UCSD-AML1 (cell line): ENCODE results near the gene CLIP2.
"Not testable (repeated sequence)": the region's sequence is repeated elsewhere in the genome, so short reads cannot be mapped to it uniquely, and the experiment has no call there.

Experiments used
- DNase-seq: peaks from one replicate; lab custom pipeline; 2025; ENCODE audit not compliant: unreplicated experiment; lab: John Stamatoyannopoulos, UW

CLIP2 gene

DNA sequence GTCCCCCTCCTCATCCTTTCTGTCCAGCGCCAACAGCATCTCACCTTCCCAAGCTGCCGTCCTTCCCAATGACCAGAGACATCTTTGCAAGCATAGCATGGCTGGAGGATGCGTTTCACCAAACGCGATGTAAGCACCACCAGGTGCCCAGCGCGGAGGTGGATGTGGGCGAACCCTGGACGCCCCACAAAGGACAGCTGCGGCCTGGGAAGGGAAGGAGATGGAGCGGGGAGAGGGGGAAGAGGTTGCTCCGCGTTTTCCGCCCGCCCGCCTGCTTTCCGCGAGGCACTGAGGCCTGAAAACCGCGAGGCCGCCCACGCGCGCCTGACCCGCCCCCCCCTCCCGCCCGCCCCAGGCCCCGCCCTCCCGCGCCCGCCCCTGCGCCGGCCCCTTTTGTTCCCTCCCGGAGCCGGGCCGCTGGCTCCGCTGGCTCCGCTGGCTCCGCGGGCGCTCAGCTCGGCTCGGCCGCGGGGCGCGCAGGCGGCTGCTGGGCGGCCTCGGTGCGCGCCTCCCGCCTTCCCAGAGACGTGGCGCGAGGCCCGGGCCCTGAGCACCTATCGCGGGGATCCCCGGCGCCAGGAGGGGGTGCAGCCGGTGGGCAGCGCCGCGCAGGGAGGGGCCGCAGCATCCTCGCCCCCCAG is at the start of gene CLIP2:
Gene CLIP2 (plus strand): TSS at position 390 of the 641 bp plus-strand sequence. CDS start 28,140 bp downstream, outside the sequence.
- DNase-seq = peak; percentile 67

DNA sequence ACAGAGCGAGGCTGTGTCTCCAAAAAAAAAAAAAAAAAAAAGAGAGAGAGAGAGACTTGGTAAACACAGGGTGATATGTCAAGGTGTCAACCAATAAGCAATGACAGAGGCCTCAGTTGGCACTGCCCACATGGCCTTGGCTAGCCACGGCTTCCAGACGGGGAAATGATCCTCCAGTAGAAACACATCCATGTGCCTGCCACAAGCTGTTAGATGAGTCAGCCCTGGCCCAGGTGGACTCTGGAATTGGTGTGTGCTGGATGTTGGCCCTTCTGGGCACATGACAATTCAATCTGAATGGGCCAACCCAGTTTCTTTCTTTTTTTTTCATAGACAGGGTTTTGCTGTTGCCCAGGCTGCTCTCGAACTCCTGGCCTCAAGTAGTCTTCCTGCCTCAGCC is 48.7 kb upstream of the CLIP2 start:
- DNase-seq = no peak

DNA sequence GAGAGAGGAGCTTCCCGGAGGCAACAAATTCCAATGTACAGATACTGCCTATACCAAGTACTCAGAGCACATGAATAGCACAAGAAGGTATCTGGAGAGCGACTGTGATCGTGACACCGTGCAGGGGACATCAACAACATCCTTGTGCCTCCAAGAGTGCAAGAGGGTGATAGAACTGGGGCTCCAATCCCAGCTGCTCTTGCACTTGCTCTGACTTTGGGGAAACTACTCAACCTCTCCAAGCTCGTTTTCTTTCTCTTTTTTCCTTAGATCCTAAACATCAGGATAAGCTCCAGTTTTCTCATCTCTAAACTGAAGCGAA is 47.1 kb upstream of the CLIP2 start:
- DNase-seq = no peak

DNA sequence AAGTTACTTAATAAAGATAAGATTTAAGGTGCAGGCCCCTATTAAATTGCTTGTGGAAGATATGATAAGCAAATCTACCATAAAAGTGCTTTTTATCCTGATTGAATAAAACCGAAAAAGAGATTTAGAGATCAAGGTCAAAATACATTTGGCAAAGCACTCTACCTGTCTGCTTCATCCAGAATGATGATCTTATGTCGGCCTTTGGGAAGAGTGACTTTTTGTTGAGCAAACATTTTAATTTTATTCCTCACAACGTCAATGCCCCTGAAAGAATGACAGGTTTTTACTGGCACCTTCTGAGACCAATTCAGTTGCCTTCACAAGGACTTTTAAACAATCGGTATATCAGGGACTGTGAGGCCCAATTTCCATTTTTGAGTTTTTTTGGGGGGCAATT is 42.7 kb upstream of the CLIP2 start:
- no peak for DNase-seq

DNA sequence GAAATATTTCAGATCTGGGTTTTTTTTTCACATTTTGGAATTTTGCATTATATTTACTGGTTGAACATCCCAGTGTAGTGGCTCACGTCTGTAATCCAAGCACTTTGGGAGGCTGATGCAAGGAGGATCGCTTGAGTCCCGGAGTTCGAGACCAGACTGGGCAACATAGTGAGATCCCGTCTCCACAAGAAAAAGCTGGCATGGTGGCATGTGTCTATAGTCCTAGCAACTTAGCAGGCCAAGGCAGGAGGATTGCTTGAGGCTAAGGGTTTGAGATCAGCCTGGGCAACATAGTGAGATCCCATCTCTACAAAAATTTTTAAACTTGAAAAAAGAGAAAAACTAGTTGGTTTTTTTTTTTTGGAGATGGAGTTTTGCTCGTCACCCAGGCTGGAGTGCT is 41.1 kb upstream of the CLIP2 start:
- no peak for DNase-seq

DNA sequence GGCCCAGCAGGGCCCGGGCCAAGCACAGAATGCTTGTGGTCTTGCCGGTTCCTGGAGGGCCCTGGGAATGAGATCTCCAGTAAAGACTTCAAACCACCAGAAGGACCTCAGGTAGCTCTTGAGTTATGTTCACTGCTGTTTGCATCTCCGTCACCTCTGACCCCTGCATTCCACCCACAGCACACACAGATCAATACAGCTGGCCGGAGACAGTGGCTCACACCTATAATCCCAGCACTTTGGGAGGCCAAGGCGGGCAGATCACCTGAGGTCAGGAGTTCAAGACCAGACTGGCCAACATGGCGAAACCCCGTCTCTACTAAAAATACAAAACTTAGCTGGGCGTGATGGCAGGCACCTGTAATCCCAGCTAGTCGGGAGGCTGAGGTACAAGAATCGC is 40.1 kb upstream of the CLIP2 start:
- not testable (repeated sequence) for DNase-seq

DNA sequence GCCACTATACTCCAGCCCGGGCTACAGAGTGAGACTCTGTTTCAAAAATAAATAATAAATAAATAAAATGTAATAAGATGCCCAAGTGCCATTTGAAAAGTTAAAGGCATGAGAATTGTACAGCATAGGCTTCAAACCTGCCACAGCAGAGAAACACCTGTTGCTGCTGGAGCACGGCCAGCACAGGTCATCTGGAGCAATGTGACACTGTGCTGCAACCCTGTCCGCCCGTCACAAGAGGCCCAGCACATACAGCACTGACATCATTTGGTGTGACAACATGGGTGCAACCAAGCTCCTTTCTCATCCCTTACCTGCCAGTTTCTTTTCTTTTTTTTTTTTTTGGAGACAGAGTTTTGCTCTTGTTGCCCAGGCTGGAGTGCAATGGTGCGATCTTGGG is 36.3 kb upstream of the CLIP2 start:
- DNase-seq = no peak

DNA sequence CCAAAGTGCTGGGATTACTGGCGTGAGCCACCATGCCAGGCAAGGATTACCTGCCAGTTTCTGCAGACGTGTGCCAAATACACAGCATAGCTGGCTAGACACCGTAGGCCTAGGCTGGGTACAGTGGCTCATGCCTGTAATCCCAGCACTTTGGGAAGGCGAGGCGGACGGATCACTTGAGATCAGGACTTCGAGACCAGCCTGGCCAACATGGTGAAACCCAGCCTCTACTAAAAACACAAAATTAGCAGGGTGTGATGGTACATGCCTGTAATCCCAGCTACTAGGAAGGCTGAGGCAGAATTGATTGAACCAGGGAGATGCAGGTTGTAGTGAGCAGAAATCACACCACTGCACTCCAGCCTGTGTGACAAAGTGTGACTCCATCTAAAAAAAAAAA is 35.9 kb upstream of the CLIP2 start:
- DNase-seq = no peak

DNA sequence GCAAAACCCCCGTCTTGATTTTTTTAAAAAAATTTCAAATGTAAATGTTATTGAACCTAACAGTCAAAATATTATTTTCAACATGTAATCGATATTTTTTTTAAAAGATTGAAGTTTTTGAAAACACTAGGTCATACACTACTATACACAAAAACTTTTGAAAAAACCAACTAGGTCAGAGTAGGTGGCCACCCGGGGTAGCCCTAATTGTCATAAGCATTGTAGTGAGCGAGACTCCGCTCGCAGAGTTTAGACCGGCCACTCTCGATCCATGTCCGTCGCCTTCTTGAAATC is 35.4 kb upstream of the CLIP2 start:
- DNase-seq = no peak

DNA sequence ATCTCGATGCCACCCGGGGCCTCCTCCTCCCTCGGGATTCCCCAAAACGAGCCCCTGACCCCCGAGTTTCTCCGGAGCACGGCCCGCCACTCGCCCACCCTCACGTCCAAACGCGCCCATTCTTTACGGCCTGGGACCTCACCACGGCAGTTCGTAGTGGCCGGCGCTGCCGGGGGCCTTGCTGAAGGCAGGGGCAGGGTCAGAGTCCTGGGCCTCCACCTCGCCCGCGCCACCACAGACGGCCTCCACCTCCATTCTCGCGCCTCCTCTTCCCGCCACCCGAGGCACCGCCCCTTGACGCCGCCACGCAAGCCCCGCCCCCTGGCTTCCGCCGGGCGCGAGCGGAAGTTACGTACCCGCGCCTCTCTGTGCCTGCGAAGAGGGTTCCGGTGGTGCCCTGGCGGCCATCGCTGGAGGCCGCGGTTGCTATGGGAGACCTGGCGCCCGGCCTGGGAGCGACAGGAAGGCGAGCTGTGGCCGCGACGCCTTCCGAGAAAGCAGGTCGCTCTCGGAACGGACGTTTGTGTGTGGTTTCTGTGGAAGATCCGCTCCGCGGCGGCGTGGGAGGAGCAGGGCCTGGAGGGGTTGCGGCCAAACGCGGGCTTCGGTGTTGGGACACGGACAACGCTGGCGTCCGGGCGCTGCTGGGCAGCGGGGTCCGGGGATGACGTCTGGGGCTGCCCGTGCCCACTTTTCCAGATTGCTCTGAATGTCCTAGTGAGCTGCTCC is 34.9 kb upstream of the CLIP2 start, which contains the start of gene RFC2:
Gene RFC2 (minus strand): TSS at position 271 of the 729 bp plus-strand sequence. CDS start 16 bp downstream, at position 255.
- peak; percentile 93 for DNase-seq

DNA sequence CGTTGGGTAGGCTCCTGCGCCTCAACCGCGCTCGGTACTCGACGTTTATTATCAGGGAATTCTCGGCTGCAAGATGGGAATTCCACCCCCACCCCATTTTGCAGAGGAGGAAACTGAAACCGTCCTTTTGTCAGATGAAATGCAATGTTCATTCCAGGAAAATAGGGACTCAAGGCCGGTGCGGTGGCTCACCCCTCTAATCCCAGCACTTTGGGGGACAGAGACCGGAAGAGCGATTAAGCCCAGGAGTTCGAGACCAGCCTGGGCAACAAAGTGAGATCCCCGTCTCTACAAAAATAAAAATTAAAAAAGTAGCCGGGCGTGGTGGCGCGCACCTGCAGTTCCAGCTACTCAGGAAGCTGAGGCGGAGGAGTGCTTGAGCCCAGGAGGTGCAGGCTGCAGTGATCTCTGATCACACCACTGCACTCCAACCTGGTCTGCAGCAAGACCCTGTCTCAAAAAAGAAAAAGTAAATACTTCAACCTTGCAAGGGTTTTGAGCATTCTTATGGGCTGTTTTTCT is 34.3 kb upstream of the CLIP2 start:
- no peak for DNase-seq

GRCh38 chr7:74255461-74255860 is 33.7 kb upstream of the CLIP2 start:
- DNase-seq = not testable (repeated sequence)

- DNase-seq = no peak
These were observed 32.5 kb upstream of the CLIP2 start for GRCh38 chr7:74256491-74257408.

- DNase-seq = no peak
These were observed 30.6 kb upstream of the CLIP2 start for GRCh38 chr7:74258639-74259038.

DNA sequence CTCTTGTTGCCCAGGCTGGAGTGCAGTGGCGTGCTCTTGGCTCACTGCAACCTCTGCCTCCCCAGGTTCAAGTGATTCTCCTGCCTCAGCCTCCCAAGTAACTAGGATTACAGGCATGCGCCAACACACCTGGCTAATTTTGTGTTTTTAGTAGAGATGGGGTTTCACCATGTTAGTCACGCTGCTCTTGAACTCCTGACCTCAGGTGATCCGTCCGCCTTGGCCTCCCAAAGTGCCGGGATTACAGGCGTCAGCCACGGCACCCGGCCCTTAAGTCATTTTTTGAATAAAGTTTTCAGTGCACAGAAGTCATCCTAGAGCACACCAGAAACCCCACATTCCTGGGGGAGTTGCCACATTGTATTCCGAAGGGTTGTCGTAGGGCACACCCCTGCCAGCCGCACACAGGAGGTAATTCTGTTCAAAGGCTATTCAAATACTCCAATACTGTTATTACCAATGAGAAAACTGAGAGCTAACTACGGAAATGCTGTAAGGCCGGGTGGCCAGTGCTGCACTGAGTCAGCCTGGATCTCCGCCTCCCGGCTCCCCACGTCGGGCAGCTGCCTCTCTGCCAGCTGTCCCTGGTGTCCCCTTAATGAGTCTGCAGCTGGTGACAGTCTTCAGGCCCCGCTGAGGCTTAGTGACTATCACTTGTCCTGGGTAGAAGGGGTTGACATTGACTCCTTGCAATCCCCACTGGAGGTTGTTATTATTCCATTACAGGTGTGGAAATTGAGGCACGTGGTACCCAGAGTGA is 26.4 kb upstream of the CLIP2 start:
- no peak for DNase-seq

GRCh38 chr7:74263399-74264120 is 25.6 kb upstream of the CLIP2 start:
- no peak for DNase-seq

GRCh38 chr7:74266191-74266963 is 22.8 kb upstream of the CLIP2 start:
- no peak for DNase-seq

DNA sequence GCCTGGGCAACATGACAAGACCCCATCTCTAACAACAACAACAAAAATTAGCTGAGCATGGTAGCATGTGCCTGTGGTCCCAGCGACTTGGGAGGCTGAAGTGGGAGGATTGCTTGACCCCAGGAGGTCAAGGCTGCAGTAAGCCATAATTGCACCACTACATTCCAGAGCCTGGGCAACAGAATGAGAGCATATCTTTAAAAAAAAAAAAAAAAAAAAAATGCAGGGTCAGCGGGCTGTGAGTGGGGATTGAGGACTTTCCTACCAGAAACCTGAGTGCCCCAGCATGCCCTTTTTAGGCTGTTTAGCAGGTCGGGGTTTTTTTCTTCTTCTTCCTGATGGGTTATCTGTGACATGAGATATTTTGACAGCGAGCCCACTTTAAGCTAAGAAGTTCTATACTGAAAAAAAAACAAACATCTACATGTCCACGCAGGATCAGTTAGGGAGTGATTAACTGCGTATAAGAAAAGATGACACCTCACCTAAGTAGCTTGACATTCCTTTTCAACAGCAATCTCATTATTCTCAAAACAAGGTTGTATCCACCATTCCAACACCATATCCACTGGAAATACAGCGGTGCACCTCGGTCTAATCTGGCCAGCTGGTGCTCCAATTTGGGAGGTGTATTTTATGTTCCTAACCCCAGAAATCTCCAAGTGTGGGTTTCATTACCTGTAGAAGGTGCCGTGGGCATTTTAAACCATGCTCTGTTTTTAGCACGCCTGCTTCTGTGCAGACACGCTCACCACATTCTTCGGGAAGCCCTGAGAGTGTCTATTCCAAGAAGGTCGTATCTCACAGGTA is 21.2 kb upstream of the CLIP2 start:
- no peak for DNase-seq
